ENCODE data around the gene PRRC2A. TPM values are rescaled to one million over a fixed set of nuclear protein-coding genes. Genes with fewer than 3 reads are reported as not detected.
A peak's percentile ranks its signal among the peaks of the same experiment; 100 is the strongest.

PRRC2A gene
- 81.2 and 93.0 TPM in 2 replicates for total RNA-seq

- DNase-seq (ENCODE audit: low read depth), result no peak
- no peak for TF ChIP-seq CTCF (conservative IDR thresholded peaks at IDR 0.05; ENCODE audit: low read depth, low read length)
- peak within 1 kb of the TSS; percentile 94 for H3K4me3 ChIP-seq (ENCODE audit: low read depth, low read length)
Observed at GRCh38 chr6:31620586-31621319, at the start of gene PRRC2A. PRRC2A (plus strand) TSS chr6:31620715; CDS start chr6:31622790, 2,075 bp downstream.

- no peak for TF ChIP-seq CTCF (conservative IDR thresholded peaks at IDR 0.05; ENCODE audit: low read depth, low read length)
- DNase-seq (ENCODE audit: low read depth), result no peak
- H3K4me3 ChIP-seq (ENCODE audit: low read depth, low read length), result no peak within 1 kb of the TSS
Observed at GRCh38 chr6:31572041-31572911, 48.2 kb upstream of the PRRC2A start, which contains the start of gene LTA. LTA (plus strand) TSS chr6:31572289; CDS start chr6:31572743, 454 bp downstream.

GRCh38 chr6:31573239-31574105 lies 47.0 kb upstream of the PRRC2A start:
- H3K4me3 ChIP-seq (ENCODE audit: low read depth, low read length), result no peak overlapping the region
- TF ChIP-seq CTCF (conservative IDR thresholded peaks at IDR 0.05; ENCODE audit: low read depth, low read length), result no peak
- no peak for DNase-seq (ENCODE audit: low read depth)

- H3K4me3 ChIP-seq (ENCODE audit: low read depth, low read length), result no peak overlapping the region
- TF ChIP-seq CTCF (conservative IDR thresholded peaks at IDR 0.05; ENCODE audit: low read depth, low read length), result peak; percentile 6
- no peak for DNase-seq (ENCODE audit: low read depth)
Observed at GRCh38 chr6:31574106-31575061, 46.1 kb upstream of the PRRC2A start.

GRCh38 chr6:31575335-31575901 lies 45.1 kb upstream of the PRRC2A start, which contains the start of gene TNF:
TNF (plus strand) TSS chr6:31575565; CDS start chr6:31575742, 177 bp downstream.
- H3K4me3 ChIP-seq (ENCODE audit: low read depth, low read length), result peak within 1 kb of the TSS; percentile 36
- DNase-seq (ENCODE audit: low read depth), result no peak
- no peak for TF ChIP-seq CTCF (conservative IDR thresholded peaks at IDR 0.05; ENCODE audit: low read depth, low read length)
